ENCODE data around the gene RNF115. TPM values are rescaled to one million over a fixed set of nuclear protein-coding genes. Genes with fewer than 3 reads are reported as not detected.
"Not testable (repeated sequence)": the region's sequence is repeated elsewhere in the genome, so short reads cannot be mapped to it uniquely, and the experiment has no call there.

Gene RNF115
- total RNA-seq, 1 donor from 2014 or later, result 19.9 TPM

DNA sequence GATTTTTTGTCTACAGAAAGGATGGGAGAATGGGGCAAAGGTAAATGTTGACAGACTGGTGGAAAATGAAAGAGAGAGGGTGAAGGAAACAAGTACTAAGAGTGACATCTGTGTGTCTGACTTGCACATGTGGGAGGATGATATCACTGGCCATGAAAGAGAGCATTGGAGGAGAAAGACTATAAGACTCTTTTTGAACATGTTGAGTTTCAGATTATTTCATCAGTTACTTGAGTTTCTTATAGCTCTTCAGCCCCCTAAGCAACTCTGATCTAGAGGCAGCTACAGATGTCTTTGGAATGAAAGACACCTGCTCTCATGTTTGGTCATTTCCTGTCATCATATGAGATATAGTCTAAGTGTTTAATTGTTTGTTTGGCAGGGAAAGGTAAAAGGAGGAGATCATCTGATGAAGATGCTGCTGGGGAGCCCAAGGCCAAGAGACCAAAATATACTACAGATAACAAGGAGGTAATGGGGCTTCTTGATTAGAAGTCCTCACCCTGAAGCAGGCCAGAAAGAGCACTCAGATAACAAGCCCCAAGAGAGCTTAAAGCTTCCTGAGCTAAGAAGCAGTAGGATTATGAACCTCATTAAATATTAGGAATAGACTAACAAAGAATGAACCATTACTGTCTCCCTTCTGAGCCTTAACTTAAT, 4.6 kb upstream of the RNF115 start:
- intact Hi-C loops (cut with micrococcal nuclease), result loop anchor here (2.0 to 10.0 kb wide), 2 partner anchors 40 to 224 kb away; partner anchors contain the start of gene GPR89A

DNA sequence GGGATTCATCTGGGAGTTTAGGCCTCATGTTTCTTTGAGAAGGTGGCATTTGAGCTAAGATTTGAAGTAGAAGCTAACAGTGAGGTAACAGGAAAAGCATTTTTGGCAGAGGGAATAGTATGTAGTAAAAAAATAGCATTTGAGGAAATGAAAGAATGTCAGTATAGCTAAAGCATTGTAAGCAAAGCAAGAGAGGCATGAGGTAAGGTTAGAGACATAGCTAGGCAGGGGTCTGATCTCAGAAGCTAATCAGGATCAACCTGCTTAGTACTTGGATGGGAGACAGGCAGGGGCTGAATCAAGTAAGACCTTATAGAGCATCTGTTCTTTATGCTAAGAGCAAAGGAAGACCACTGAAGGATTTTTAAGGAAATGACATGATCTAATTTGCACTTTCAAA, 4.1 kb upstream of the RNF115 start:
- intact Hi-C loops (cut with micrococcal nuclease), result loop anchor here (2.0 to 10.0 kb wide), 2 partner anchors 39 to 223 kb away; partner anchors contain the start of gene GPR89A

GRCh38 chr1:145826030-145826429, 2.1 kb upstream of the RNF115 start:
- intact Hi-C loops (cut with micrococcal nuclease), result loop anchor here (10.0 kb wide), 1 partner anchor 221 kb away; the partner anchor contains the start of gene GPR89A

DNA sequence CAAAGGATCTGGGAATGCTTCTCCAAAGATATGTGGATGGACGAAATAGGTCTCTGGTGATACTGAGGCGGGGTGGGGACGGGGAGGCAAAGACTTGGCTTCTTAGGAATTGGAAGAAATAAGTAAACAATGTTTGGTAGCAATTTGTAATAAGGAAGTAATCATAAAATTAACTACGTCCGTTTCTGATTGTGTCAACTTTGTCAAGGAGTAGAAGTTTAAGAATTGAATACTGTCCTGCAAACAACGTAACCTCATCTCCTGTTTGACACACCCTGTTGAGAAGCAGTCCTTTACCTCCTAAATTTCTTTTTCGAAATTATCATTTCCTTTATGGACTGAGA, 576 bp upstream of the RNF115 start:
- intact Hi-C loops (cut with micrococcal nuclease), result loop anchor here (2.0 to 10.0 kb wide), 7 partner anchors 20 to 220 kb away; partner anchors contain the start of genes GPR89A, LIX1L, NUDT17 and PIAS3

- intact Hi-C loops (cut with micrococcal nuclease), result loop anchor here (5.0 to 10.0 kb wide), 4 partner anchors 101 to 218 kb away; partner anchors contain the start of genes GPR89A, RBM8A and TXNIP
These were observed 1.0 kb downstream of the RNF115 start for GRCh38 chr1:145822779-145823331.

GRCh38 chr1:145818095-145818494, 5.8 kb downstream of the RNF115 start:
- intact Hi-C loops (cut with micrococcal nuclease), result not testable (repeated sequence)

DNA sequence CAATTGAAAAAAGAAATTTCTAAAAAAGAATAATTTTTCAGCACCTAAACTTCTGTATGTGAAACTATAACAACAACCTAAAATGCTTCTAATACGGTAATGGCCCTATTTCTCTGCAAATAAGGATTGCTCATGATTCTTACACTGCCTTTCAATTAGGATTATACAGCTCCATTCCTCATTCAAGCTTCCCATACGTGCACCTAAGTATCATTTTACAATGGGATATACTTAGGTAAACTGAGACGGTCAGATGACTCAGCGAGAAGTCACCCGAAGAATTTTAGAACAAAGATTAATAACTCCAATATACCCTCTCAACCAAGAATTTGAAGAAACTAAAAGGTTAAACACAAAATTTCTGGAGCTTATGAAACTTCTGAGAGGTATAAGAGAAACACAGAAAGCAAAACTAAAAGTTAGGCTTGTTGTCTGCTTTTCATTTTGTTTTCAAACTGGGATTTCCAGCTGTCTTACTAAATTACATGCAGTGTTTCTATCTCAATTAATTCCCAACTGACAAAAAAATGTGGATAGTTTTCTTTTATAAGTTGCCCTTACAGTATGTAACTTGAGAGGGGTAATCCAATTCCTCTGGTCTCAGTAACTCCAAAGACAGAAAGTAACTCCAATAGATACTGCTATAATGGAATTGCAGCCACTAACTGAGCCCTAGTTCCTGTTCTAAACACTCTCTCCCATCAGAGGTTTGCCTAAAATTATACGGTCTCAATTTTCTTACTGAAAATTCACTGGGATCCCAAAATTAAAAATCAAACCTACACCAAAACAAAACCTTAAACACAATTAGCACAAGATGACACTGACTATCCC, 10.7 kb downstream of the RNF115 start:
- intact Hi-C loops (cut with micrococcal nuclease), result not testable (repeated sequence)

GRCh38 chr1:145806844-145807243, 17.1 kb downstream of the RNF115 start:
- intact Hi-C loops (cut with micrococcal nuclease), result no loop called here

DNA sequence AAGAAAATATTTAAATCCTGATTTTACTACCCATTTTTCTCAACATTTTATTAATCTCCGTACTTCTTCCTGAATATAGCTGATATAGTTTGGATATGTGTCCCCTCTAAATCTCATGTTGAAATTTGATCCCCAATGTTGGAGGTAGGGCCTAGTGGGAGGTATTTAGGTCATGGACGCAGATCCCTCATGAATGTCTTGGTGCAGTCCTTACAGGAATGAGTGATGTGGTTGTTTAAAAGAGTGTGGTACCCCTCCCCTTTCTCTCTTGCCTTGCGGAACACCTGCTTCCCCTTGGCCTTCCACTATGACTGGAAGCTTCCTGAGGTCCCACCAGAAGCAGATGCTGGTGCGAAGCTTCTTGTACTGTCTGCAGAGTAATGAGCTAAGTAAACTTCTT, 17.5 kb downstream of the RNF115 start:
- intact Hi-C loops (cut with micrococcal nuclease), result no loop called here

- intact Hi-C loops (cut with micrococcal nuclease), result no loop called here
These were observed 18.8 kb downstream of the RNF115 start for GRCh38 chr1:145805057-145805456.

DNA sequence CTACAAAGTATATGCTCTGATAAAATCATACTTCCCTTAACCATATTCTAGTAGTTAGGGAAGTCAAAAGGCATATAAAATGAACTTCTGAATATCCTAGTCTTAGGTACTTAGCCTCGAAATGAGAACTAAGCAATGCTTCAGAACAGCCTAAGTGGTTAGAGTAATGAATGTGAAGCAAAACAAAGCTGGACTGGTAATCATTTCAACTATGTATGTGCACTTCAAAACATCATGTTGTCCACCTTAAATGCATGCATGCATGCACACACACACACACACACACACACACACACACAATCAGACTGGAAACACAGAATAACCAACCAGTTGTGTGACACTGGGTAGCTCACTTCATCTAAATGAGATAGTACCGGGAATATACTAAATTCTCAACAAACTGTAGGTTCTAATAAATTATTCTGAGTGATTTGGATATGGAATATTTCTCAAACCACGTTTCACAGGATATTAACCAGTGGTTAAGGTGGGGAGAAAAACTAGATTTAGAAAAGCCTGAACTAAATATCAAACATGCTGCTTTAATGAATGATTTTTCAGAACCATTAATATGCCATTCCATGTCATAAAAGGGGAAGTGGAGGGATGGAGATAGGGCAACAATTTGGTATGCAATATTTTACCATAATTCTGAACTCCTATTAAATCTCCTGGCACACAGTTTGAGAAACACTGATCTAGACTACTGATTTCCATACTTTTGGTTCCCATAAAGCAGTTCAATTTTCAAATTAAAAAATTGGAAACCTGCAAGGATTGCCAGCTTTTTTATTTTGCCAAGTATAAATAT, 19.5 kb downstream of the RNF115 start:
- intact Hi-C loops (cut with micrococcal nuclease), result no loop called here

DNA sequence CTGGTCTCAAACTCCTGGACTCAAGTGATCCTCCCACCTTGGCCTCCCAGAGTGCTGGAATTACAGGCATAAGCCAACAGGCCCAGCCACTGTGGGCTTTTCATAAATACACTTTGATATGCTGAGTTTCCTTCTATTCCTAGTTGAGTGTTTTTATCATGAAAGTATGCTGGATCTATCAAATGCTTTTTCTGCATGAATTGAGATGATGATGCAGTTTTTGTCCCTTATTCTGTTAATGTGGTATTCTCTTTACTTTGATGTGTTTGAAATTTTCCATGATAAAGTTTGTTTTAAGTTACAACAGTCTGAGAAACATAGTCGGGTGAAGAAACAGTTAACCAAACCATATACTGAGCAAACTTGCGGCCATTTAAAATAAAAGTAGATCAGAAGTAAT, 24.1 kb downstream of the RNF115 start:
- intact Hi-C loops (cut with micrococcal nuclease), result loop anchor here (5.0 kb wide), 1 partner anchor 43 kb away; no protein-coding TSS in a partner anchor

DNA sequence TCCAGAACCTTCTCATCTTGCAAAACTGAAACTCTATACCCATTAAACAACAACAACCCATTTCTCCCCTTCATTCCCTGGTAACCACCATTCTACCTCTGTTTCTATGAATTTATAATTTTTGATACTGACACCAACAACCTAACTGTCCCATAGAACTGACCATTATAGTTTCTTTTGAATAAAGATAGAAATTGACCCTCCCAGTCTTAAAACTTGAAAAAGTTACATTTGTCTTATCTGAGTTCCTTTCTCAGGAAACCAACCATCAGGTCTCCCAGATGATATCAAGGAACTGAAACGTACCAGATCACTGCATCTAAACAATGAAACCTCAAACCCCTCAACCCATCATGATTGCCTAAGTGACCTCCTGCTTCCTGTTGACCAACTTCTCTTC, 27.1 kb downstream of the RNF115 start:
- intact Hi-C loops (cut with micrococcal nuclease), result loop anchor here (5.0 kb wide), 1 partner anchor 39 kb away; no protein-coding TSS in a partner anchor

GRCh38 chr1:145795257-145795881, 28.5 kb downstream of the RNF115 start:
- intact Hi-C loops (cut with micrococcal nuclease), result loop anchor here (5.0 kb wide), 1 partner anchor 38 kb away; no protein-coding TSS in a partner anchor

DNA sequence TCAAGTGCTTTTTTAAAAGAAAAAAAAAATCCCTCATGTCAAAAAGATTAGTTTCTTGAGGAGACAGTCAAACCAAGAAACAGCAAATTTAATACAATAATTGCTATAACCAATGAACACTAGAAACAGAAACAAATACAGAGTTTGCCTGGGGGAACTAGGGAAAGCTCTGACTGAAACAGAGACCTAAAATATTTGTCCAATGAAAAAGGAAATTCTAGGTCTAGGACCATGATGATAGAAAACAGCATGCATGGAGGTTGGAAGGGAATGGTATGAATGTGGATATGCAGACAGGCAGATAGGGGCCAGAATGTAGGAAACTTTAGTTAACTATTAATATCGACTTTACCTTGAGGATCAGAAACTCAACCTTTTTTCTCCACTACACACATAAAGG, 31.4 kb downstream of the RNF115 start:
- intact Hi-C loops (cut with micrococcal nuclease), result no loop called here

GRCh38 chr1:145791860-145792259, 32.0 kb downstream of the RNF115 start:
- intact Hi-C loops (cut with micrococcal nuclease), result not testable (repeated sequence)

- intact Hi-C loops (cut with micrococcal nuclease), result loop anchor here (2.0 kb wide), 1 partner anchor 40 kb away; no protein-coding TSS in a partner anchor
These were observed 35.3 kb downstream of the RNF115 start for GRCh38 chr1:145788580-145788979.

GRCh38 chr1:145786271-145786670, 37.6 kb downstream of the RNF115 start:
- intact Hi-C loops (cut with micrococcal nuclease), result no loop called here

DNA sequence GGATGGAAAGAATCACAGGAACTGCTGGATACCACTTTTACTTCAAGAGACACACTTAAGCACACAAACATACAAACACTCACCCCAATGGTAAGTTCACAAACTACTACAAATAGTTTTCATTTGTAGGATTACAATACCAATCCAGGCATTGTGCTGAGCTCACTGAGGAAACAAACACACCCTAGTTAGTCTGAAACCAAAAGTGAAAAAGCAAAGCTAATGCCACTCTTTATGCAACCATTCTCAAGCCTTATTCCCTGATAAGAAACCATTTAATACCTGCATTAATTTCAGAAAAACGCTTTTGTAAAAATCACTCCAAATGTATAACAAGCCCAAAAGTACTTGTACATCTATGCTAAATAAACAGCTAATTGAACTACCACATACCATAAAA, 38.3 kb downstream of the RNF115 start:
- intact Hi-C loops (cut with micrococcal nuclease), result no loop called here

- intact Hi-C loops (cut with micrococcal nuclease), result no loop called here
These were observed 39.5 kb downstream of the RNF115 start for GRCh38 chr1:145784409-145784808.

Measured in T-helper 1 cell treated with Interleukin-12 subunit alpha and Interleukin-12 subunit beta and Interleukin-4 antibody, amounts not matched to agents 30 ng/mL and 1 ng/mL, for 36 hours (primary cell).